HG02970 (cell line): Measurements from ENCODE around the gene FAM83G.

Experiments
- ATAC-seq: cut with Tn5 transposase; IDR thresholded peaks from one replicate; pipeline ENCODE4 v1.9.1; 2021; ENCODE audit warnings: mild to moderate bottlenecking, moderate library complexity, moderate number of reproducible peaks; ENCODE audit not compliant: unreplicated experiment, low FRiP score

Gene FAM83G

DNA sequence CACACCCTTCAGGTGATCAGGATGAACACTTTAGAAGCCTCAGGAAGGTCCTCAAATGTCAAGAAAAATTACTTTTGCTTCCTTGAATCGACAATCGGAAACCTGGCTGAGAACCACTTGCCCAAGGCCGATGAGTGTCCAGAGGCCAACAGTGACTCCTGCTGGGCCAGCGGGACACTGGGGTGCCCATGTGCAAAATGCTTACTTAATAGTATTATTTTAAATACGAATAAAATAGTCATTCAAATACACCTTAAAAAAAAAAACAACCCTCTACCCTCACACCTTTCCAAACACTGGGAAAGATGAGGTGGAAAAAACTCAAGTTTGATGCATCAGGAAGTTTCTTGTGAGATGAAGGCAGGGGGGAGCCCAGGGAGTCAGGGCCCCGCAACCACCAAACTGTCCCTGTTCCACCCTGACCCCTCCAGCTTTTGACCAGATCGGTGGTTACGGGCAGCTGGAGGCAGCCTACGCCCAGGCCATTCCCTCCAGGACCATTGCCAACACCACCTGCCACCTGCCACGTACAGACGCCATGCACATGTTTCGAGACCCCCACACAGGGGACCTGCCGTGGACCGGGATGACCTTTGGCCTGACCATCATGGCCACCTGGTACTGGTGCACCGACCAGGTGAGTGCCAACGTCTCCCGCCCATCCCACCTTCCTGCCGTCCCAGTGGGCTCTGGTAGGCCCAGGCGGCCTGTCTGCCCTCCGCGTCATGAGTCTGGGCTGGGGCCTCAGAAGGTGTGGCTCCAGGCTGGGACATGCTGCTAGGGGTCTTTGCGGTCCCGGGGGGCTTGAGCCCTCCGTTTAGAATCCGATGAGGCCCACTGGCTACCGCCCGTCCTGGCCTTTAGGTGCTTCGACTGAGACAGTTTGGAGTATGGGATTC lies 33.7 kb downstream of the FAM83G start:
- ATAC-seq, result no peak

DNA sequence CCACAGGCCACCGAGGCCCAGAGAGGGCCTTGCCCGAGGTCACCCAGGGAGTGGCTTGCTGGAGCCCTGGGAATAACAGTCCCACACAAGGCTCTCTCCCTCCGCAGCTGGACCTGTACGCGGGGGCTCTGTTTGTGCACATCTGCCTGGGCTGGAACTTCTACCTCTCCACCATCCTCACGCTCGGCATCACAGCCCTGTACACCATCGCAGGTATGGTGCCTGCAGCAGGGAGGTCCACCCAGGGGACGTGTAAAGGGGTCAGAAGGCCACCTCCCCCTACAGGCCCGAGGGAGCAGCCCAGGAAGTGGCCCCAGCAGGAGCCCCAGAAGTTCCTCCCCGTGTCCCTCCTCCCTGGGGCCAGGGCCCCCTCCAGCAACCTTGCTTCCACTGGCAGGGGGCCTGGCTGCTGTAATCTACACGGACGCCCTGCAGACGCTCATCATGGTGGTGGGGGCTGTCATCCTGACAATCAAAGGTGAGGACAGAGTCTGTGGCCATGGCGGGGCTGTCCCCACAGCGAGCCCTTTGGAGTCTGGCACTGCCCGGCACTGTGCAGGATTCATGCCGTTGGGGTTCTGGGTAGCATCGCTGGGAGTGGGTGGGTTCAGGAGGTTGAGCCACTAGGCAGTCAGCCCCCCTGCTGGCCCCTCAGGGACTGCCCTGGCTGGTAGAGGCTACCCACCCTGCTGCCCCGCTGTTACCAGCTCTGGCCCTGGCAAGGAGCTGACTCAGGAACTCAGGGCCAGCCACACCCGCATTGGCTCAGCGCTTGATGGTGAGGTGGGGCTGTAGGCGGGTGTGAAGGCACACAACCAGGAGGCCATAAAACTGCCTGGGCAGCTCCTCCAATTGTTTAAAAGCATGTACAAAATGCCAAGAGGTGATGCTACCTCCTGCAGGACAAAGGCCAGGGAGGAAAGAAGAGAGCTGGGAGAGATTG lies 35.3 kb downstream of the FAM83G start:
- ATAC-seq, result no peak

DNA sequence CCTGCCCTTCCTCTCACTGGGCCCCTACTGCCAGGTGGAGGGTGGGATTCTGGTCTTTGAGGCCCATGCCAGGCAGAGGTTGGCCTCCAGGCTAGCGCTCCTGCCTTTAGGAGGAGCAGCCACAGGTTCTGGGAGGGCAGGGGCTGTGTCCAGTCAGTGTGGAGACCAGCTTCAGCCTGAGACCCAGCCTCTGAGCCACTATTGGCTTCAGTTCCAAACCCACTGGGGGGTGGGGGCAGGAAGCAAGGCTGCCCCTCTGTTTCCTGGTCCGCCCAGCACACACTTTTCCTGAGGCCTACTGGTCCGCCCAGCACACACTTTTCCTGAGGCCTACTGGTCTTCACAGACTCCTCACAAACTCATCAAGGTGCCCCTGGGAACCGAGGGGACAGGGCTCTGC lies 36.2 kb downstream of the FAM83G start:
- ATAC-seq, result no peak

DNA sequence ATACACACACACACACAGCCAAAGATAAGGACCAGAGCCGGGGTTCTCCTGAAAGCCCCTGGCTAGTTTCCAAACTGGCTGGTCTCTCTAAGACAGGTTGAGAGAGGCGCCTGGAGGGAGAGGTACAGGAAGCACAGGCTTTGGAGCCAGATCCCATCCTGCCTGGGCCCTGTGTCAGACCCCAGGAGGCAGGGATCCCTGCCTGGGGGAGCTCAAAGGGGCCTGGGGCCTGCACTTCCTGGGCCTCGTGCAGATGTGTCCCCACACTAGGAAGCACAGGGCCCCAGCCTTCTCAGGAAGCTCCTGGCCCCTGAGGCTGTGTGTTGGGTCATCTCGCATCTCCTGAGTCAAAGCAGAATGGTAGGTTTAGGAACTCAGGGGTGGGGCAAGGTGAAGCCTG lies 36.6 kb downstream of the FAM83G start:
- ATAC-seq, result no peak

DNA sequence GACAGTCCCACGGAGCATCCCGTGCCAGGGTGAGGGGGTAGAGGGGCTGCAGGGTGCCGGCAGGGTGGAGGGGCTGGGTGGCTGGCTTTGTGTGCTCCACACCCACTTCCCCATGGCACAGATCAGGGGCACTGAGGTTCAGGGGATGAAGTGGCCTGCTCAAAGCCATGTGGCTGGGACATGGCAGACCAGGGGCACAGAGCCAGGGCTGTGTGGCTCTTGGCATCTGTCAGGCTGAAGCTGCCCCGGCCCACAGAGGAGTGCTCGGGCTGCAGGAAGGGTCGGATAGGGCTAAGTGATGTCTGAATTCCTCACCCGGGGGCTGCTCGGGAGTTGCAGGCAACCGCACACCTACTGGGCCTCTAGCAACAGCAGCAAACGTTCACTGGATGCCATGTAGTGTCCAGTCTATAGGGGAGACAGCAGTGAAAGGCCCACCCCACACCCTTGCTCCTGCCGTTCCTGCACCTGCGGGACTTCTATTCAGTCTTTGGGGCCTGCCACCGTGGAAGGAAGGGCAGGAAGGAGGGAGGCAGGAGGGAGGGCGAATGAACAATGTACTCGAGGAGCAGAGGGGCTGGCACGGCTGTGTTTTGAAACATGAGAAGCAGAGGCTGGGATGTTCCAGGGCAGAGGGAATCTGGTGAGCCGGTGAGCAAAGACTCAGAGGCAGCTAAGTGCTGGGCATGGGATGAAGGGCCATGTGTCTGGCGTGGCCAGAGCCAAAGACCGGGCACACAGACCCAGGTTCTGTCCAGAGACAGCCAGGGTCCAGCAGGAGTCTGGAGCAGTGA lies 37.5 kb downstream of the FAM83G start:
- ATAC-seq, result no peak

DNA sequence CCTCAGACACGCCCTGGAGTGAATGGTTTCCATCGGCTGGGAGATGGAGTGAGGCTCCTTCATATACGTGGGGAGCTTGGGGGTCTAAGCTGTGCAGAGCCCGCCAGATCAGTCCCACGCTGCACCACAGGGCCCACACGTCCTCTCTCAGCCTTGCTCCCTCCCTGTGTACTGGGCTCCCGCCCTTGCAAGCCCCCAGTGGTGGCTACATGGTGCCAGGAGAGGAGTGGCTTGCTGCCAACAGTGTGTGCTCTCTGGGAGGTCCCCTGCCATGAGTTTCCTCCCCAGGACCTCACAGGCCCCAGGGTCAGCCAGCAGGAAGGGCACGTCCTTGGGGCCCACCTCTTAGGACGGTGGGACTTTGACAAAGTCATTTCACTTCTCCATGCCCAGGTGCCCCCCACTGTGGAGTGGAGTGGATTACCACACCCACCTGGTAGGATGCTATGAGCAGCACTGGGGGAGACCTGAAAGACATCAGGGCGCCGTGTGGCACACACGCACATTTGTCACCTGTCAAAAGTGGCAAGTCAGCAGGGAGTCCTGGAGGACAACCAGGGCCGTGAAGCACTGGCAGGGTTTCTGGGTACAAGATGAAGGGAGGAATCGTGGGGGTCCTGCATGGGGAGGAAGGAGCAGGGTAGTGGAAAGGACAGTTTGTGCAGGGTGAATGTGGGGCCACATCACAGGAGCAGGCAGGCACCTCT lies 38.9 kb downstream of the FAM83G start:
- no peak for ATAC-seq

DNA sequence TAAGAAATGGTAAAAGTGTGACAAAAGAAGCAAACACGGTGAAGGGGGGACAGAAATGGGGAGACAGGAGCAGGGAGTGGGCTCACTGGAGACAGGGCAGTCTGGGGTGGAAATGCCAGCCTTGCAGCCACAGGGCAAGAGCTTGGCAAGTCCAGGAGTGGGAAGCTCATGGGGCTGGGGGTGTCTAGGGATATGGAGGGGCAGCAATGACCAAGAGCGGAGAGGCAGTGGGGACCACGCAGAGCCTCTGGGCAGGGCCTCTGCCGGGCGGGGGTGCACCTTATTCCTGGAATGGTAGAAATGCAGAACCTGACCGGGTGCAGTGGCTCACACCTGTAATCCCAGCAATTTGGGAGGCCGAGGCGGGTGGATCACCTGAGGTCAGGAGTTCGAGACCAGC lies 40.0 kb downstream of the FAM83G start:
- no peak for ATAC-seq

DNA sequence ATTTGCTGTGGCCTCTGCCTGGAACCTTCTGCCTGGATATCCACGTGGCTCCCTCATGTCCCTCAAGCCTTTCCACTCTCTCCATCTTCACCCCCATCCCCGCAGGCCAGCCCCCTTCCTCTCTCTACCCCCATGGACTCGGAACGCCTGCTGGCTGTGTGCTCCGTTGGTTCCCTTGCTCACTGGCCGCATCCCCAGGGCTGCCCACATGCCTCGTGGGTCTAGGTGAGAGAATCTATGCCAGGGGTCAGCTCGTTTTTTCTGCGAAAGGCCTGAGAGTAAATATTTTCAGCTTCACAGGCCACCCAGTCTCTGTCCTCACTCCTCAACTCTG lies 40.6 kb downstream of the FAM83G start:
- ATAC-seq, result no peak

DNA sequence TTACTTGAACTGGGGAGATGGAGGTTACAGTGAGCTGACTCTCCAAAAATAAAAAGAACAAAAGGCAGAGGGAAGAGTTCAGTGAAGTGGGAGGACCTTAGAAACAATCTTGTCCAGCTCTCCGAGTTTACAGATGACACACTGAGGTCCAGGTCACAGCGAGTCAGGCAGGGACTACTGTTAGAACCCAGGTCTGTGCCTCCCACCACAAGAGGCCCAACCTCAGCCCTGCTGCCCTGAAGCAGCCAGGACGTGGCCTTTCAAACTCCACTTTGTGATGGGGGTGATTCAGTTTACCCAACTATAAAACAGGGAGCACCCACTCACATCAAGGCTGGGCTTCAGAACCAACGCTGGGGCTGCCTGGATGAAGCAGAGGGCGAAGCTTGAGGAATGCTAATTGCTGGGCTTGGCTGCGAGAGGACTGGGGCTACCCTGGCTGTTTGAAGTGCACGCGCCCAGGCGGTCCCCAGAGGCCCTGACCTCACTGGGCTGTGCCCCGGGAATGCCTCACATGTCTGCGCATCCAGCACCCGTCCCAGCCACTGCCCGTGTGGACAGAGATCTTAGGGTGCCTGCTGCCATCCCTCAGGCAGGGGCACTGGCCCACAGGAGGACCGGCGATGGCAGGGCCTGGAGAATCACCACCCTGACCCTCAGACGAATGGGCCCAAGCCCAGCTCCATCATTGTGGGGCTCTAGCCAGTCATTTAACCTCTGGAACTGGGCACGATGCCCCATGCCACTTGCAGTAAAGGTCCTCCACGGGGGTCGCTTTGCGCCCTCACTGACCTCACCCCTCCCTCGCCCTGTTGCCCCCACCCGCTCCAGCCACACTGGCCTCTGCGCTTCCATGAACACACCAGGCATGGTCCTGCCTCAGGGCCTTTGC lies 41.2 kb downstream of the FAM83G start:
- no peak for ATAC-seq

DNA sequence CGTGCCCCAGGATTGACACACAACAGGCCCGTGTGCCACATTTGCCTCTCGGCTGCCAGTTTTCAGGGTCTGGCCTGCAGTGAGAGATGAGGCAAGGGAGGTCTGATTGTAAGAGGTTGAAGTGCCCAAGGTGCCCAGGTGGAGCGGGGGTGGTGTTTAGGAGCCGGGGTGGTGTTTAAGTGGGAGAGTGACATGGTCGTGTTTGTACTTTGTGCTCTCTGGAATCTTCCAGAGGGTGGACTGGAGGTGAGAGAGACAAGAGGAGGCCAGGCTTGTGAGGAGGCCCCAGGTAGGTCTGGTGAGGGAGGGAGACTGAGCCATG lies 42.1 kb downstream of the FAM83G start:
- no peak for ATAC-seq

DNA sequence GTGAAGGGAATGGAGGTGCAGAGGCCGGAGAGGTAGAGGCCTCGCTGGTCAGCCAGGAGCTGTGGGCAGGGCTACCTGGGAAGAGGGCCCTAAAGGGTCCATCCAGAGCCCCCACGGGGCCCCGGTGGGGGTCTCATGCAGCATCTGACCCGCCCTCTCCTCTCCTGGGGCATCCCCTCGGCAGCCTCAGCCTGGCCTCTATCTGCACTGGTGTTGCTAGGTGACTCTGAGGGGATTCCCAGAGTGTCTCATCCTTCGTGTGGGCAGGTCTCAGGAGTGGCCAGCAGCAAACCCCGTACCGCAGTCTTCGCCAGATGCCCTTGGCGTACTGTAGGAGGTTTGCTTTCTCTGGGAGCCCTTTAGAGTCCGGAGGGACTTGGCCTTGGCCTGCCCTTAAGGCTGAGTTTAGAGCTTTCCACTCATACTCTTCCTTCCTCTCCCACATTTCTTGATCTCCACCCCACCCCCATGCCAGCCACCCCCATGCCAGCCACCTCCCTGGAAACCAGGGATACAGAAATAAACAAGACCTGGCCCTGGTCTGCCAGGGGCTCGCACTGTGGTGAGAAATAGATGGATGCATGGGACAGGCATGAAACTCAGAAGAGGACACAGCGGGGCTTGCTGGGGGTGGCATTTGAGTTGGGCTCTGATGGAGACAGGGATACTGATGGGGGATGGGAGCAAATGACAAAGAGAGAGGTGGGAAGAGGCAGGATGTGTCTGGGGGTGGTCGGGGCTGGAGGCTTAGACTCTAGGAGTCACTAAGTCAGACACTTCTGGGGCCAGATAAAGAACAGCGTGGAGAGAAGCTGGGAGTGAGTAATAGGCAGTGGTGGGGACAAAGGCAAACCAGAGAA lies 42.7 kb downstream of the FAM83G start:
- no peak for ATAC-seq

DNA sequence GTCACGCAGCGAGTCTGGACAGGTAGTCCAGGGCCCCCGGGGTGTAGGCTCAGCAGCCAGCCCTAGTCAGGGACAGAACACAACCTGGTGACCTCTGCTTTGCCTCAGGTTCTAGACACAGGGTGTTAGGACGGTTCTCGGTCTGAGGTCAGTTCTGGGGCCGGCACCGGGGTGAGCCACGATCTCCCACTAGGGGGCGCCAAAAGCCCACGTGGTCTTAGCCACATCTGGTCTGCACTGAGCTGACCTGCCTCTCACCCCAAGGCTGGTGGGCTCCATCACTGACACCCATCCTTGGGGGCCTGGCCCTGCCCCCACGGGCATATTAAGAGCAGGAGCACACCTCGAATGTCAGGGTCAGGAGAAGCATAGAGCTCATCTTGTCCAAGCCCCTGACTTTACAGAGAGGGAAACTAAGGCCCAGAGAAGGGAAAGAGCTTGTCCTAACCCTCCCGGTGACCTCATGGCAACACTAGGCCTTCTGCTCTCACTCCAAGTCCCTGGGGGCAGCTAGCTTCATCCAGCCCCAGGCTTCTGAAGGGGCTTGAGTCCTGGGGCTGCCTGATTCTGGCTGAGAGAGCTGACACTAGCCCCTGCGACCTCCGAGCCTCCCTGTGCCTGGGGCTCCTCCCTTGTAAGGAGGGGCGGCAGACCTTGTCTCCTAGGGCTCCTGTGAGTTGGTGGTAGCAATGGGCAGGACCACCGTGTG lies 43.6 kb downstream of the FAM83G start:
- ATAC-seq, result no peak

DNA sequence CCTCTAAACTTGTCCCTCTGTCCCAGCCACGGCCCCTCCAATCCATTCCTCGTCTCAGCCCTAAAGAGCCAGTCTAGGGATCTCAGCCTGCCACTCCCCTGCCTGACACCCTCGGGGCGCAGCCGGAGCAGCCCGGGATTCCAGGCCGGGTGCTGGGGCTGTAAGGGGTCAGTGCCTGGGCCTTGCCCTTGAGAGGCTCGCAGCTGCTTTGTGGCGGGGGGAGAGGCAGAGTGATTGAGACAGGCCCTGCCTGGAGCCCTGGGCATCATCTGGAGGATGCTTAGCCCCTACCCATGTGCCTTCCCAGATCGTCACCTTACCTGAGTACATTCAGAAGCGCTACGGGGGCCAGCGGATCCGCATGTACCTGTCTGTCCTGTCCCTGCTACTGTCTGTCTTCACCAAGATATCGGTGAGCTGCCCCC lies 44.3 kb downstream of the FAM83G start:
- ATAC-seq, result no peak

DNA sequence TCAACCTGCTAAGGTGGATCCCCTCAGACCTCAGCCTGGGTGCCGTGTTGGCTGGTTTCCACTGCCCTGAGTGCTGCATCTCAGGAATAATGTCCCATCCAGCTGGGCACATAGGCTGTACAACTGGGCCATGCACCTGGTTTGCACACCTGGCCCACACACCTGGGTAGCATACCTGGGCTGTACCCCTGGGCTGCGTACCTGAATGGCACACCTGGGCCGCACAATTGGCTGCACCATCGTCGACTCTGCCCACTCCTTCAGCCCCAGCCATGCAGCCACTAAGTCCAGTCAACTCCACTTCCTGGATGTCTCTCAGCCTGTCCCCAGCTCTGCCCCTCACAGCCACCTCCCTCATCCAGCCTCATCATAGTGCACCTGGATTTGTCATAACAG lies 44.7 kb downstream of the FAM83G start:
- ATAC-seq, result no peak

DNA sequence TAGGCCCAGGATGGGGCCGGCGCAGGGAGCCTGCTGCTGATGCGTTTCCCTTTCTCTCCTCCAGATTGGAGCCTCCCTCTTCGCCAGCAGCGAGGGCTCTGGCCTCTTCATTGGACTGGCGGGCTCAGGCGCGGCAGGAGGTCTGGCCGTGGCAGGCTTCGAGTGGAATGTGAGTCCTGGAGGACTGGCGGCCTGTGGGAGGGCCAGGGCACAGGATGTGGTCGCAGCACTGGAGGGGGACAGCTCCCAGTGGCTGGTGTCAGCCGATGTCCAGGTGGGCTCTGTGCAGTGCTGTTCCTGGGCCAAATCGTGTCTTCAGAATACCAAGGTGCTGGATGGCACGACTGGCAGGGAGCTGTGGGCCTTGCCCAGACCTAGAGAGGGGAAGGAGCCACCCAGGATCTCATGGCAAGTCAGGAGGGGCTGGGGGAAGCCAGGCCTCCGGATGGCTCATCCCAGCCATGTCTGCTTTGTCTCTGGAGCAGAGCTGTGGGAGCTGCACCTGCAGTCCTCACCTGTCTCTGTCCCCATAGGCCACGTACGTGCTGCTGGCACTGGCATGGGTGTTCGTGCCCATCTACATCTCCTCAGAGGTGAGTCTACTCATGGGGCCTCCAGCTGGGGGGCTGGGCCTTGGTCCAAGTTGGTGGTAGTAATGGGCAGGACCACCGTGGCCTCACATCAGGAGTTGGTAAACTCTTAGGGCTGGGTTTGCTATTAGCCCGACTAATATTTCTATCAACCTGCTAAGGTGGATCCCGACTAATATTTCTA lies 45.3 kb downstream of the FAM83G start:
- no peak for ATAC-seq

DNA sequence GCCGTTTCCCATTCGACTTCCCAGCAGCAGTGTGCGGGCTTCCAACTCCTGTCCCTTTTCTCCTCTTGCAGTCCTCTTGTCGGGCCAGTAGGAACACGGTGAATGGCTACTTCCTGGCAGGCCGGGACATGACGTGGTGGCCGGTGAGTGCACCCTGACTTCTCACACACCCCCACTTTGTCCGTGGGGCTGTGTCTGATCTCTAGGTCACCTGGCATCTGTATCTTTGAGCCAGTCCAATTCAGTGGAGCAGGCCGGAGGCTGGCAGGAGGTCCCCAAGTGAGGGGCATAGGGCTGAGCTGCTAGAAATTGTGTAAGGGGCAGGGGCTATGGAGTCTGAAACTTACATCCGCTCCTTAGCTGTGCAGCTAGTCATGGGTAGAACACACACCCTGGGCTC lies 46.0 kb downstream of the FAM83G start:
- no peak for ATAC-seq

DNA sequence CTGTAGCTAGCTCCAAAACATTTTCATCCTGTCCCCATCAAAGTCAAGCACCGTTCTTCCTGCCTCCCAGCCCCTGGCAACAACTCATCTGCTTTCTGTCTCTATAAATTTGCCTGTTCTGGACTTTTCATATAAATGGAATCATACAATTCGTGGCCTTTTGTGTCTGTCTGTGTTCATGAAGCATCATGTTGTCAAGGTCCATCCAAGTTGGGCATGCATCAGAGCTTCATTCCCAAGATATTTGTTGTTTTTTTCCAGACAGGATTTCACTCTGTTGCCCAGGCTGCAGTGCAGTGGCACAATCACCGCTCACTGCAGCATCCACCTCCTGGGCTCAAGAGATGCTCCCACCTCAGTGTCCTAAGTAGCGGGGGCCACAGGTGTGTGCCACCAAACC lies 46.7 kb downstream of the FAM83G start:
- ATAC-seq, result no peak
